Measurements from ENCODE around the gene ADD1. TPM values are rescaled to one million over a fixed set of nuclear protein-coding genes. Genes with fewer than 3 reads are reported as not detected.

ADD1 gene
- total and polyA plus RNA-seq, 2 donors from 2014 or later: 232 to 313 TPM

DNA sequence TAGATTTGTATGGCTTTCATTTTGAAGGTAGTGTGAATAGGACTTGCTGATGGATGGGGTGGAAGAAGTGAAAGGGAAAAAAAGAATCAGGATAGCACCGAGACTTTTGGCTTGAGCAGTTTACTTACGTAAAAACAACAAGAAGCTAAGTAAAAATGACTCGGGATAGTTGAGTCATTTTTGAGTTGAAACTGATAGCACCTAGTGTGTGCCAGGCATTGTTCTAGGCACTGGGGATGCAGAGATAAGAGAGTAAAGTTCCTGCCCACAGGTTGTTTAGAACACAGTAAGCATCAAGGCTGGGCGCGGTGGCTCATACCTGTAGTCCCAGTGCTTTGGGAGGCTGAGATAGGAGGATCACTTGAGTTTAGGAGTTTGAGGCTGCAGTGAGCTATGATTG, 34.7 kb downstream of the ADD1 start:
- FAIRE-seq (no peak), DNase-seq (peak in 1 of 5 donors; percentile 18)
- TF ChIP-seq, protein P1, sequence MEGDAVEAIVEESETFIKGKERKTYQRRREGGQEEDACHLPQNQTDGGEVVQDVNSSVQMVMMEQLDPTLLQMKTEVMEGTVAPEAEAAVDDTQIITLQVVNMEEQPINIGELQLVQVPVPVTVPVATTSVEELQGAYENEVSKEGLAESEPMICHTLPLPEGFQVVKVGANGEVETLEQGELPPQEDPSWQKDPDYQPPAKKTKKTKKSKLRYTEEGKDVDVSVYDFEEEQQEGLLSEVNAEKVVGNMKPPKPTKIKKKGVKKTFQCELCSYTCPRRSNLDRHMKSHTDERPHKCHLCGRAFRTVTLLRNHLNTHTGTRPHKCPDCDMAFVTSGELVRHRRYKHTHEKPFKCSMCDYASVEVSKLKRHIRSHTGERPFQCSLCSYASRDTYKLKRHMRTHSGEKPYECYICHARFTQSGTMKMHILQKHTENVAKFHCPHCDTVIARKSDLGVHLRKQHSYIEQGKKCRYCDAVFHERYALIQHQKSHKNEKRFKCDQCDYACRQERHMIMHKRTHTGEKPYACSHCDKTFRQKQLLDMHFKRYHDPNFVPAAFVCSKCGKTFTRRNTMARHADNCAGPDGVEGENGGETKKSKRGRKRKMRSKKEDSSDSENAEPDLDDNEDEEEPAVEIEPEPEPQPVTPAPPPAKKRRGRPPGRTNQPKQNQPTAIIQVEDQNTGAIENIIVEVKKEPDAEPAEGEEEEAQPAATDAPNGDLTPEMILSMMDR (IDR thresholded peaks at IDR 0.05; ENCODE audit: borderline replicate concordance, extremely low read depth, insufficient read depth): no peak
- peaks cover 0 to 7% (median 4%) of the 10 kb centered on the region in 3 donors for H3K4me1 ChIP-seq (ENCODE audit: control insufficient read depth in 2 of 3, insufficient read depth in 2 of 3, low read depth in 1 of 3, low read length in 3 of 3)
- H3K9me3 ChIP-seq (ENCODE audit: control insufficient read depth in 2 of 3, insufficient read depth in 1 of 3, low read length in 3 of 3): no peaks in the 10 kb centered on the region
- intact Hi-C loops (cut with DNase I): no loop called here
- no peaks in the 10 kb centered on the region for H3K27me3 ChIP-seq (ENCODE audit: control insufficient read depth, insufficient read depth, low read length)
- H3K9ac ChIP-seq (ENCODE audit: low read length in 3 of 3): no peak overlapping the region
- H3K27ac ChIP-seq (ENCODE audit: low read depth in 2 of 2, low read length in 2 of 2): no peak overlapping the region
- H3K4me3 ChIP-seq (ENCODE audit: low read length in 3 of 3): no peak overlapping the region
- H3K36me3 ChIP-seq (ENCODE audit: control insufficient read depth in 2 of 3, insufficient read depth in 3 of 3, low read length in 3 of 3): peaks cover 6 to 23% (median 15%) of the 10 kb centered on the region in 3 donors

DNA sequence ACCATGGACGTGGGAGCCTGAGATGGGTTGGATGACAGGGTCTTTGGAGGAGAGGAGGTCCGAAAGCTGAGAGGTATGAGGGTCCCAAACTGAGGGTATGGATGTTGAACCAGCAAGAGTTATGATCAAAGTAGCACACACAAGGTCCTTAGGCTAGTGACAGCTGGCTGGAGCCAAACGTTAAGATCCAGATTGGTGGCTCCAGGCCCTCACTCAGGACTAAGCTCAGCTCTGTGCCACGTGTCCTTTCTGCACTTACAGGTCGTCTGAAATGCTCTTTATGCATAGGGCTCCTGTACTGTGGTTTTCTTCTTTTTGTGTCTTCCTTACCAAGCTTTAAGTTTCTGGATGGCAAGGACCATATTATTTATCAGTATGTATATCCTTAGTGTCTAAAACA, 35.4 kb downstream of the ADD1 start:
- Histone ChIP-seq H3K4me1 (ENCODE audit: control insufficient read depth in 2 of 3, insufficient read depth in 2 of 3, low read depth in 1 of 3, low read length in 3 of 3) (peaks cover 0 to 7% (median 0%) of the 10 kb centered on the region in 3 donors), H3K36me3 (ENCODE audit: control insufficient read depth in 2 of 3, insufficient read depth in 3 of 3, low read length in 3 of 3) (peaks cover 6 to 24% (median 15%) of the 10 kb centered on the region in 3 donors), H3K27me3 (ENCODE audit: control insufficient read depth, insufficient read depth, low read length) (no peaks in the 10 kb centered on the region), H3K4me3 (ENCODE audit: low read length in 3 of 3) (no peak overlapping the region), H3K27ac (ENCODE audit: low read depth in 2 of 2, low read length in 2 of 2) (no peak overlapping the region), H3K9me3 (ENCODE audit: control insufficient read depth in 2 of 3, insufficient read depth in 1 of 3, low read length in 3 of 3) (no peaks in the 10 kb centered on the region), H3K9ac (ENCODE audit: low read length in 3 of 3) (no peak overlapping the region)
- TF ChIP-seq, protein P1 (IDR thresholded peaks at IDR 0.05; ENCODE audit: borderline replicate concordance, extremely low read depth, insufficient read depth): no peak
- FAIRE-seq (no peak), DNase-seq (no peak)
- intact Hi-C loops (cut with DNase I): no loop called here

DNA sequence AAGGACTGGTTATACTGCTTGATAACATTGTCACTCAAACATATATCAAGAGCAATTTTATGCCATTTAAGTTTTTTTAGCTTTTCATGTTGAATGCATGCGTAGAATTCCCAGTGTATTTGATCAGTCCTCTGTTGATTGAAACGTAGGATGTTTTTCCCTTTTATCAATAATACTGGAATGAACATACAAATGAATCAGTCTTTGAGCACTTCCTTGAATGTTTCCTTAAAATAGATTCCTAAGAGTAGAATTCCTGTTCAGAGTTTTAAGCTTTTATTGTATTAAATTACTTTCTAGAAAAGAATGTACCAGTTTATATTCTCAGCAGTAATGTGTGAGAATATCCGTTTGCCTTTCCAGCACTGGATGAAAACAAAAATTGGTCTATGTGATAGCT, 37.8 kb downstream of the ADD1 start:
- intact Hi-C loops (cut with DNase I): no loop called here
- no peaks in the 10 kb centered on the region for H3K4me1 ChIP-seq (ENCODE audit: control insufficient read depth in 2 of 3, insufficient read depth in 2 of 3, low read depth in 1 of 3, low read length in 3 of 3)

More for the DNA sequence above, 37.8 kb downstream of the ADD1 start:
- H3K27me3 ChIP-seq (ENCODE audit: control insufficient read depth, insufficient read depth, low read length): no peaks in the 10 kb centered on the region
- H3K9ac ChIP-seq (ENCODE audit: low read length in 3 of 3): no peak overlapping the region
- TF ChIP-seq, protein P1 (IDR thresholded peaks at IDR 0.05; ENCODE audit: borderline replicate concordance, extremely low read depth, insufficient read depth): no peak
- no peak overlapping the region for H3K4me3 ChIP-seq (ENCODE audit: low read length in 3 of 3)
- no peak overlapping the region for H3K27ac ChIP-seq (ENCODE audit: low read depth in 2 of 2, low read length in 2 of 2)
- DNase-seq (no peak), FAIRE-seq (no peak)
- peaks cover 11 to 41% (median 29%) of the 10 kb centered on the region in 3 donors for H3K36me3 ChIP-seq (ENCODE audit: control insufficient read depth in 2 of 3, insufficient read depth in 3 of 3, low read length in 3 of 3)
- H3K9me3 ChIP-seq (ENCODE audit: control insufficient read depth in 2 of 3, insufficient read depth in 1 of 3, low read length in 3 of 3): no peaks in the 10 kb centered on the region
